Measurements from ENCODE around the gene ZBTB33.

DNA sequence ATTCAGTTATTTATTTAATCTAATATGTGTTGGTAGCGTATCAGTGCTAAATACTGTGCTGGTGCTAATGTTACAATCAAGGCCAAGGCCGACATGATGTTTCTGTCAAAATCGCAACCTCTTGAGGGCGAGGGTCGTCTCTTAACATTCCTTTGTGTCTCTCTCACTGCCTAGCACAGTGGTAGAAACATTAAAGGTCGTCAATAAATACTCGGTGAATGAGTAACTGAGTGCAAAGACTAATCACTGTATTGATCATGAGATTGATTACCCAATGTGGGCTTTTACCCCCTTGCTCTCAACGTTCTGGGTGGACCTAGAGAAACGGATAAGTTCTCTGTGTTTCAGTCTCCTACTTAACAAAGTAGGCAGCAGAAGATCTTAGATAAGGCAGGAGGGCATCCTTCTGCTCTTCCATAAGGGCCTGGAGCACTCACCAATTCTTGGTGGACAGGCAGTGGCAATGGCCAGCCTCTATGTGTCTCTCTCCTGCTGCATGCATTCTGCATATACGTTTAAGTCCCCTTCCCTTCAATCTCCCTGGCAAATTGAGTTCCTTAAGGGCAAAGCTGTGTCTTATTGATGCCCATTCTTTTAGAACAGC, 30.5 kb downstream of the ZBTB33 start:
- TF ChIP-seq POLR2A (IDR thresholded peaks at IDR 0.05) (no peak), CTCF (IDR thresholded peaks at IDR 0.05) (no peak), POLR2AphosphoS5 (IDR thresholded peaks at IDR 0.05) (no peak), EP300 (IDR thresholded peaks at IDR 0.05; ENCODE audit: low read depth) (no peak)

Measured in transverse colon (tissue), 4 donors.